H1 (cell line): ENCODE results near the gene BICDL1. TPM values are rescaled to one million over a fixed set of nuclear protein-coding genes. Genes with fewer than 3 reads are reported as not detected.

Source experiments
- CTCF ChIA-PET: fragments of 300-600 bp; sonication (Branson Sonifier 250); formaldehyde crosslinking; loops from one replicate; lab custom pipeline; 2021; ENCODE audit not compliant: partially characterized antibody; lab: Charles Lee
- POLR2A ChIA-PET: fragments of 300-600 bp; sonication (Branson Sonifier 250); formaldehyde crosslinking; loops from one replicate; lab custom pipeline; 2021; ENCODE audit warnings: inconsistent platforms; ENCODE audit not compliant: partially characterized antibody; lab: Charles Lee
- DNase-seq, 2 experiments: peaks; one replicate each; pipeline versions ENCODE4 v3.0.0 to v3.0.0-alpha.2; 2010 to 2022; ENCODE audit warnings: low spot score in 2 of 2, low read depth in 1 of 2, mixed read lengths in 1 of 2
- FAIRE-seq: peaks from 2 replicates; lab custom pipeline; 2011; peaks lifted over from hg19 to GRCh38; lab: Jason Lieb, UNC
- H2AFZ ChIP-seq: 2 replicates; pipeline ENCODE4 v1.8.1; 2012; ENCODE audit warnings: low read length, inconsistent platforms
- H2AK5ac ChIP-seq: 2 replicates; pipeline ENCODE4 v1.6.1; 2013; ENCODE audit warnings: low read depth, low read length
- H2BK120ac ChIP-seq: replicated peaks from 2 replicates; pipeline ENCODE3; 2013; ENCODE audit warnings: low read depth, low read length, inconsistent platforms
- H2BK12ac ChIP-seq: 2 replicates; pipeline ENCODE4 v1.6.1; 2013; ENCODE audit warnings: low read depth, low read length
- H2BK15ac ChIP-seq: 2 replicates; pipeline ENCODE4 v1.6.1; 2013; ENCODE audit warnings: low read length
- H2BK20ac ChIP-seq: 2 replicates; pipeline ENCODE4 v1.6.1; 2013; ENCODE audit warnings: low read length
- H2BK5ac ChIP-seq: 2 replicates; pipeline ENCODE4 v1.6.1; 2013; ENCODE audit warnings: low read depth, low read length
- H3K14ac ChIP-seq: 2 replicates; pipeline ENCODE4 v1.6.1; 2013; ENCODE audit warnings: inconsistent platforms; ENCODE audit not compliant: insufficient read length
- H3K18ac ChIP-seq: 2 replicates; pipeline ENCODE4 v1.6.1; 2013; ENCODE audit warnings: low read length; ENCODE audit errors: extremely low read depth
- H3K23ac ChIP-seq: 2 replicates; pipeline ENCODE4 v1.6.1; 2013; ENCODE audit warnings: inconsistent platforms; ENCODE audit not compliant: insufficient read length
- H3K23me2 ChIP-seq: 2 replicates; pipeline ENCODE4 v1.6.1; 2013; ENCODE audit warnings: low read depth, low read length
- H3K27ac ChIP-seq: 2 replicates; pipeline ENCODE4 v1.6.1; 2011; ENCODE audit warnings: low read depth, low read length, inconsistent platforms
- H3K27me3 ChIP-seq, 4 experiments: replicated peaks in 1 of 4; 1 replicate in 1 of 4; 2 replicates in 3 of 4; pipeline versions ENCODE4 v1.6.1 to v1.8.1; 2011 to 2013; ENCODE audit warnings: low read length in 3 of 4, mild to moderate bottlenecking in 3 of 4, inconsistent platforms in 2 of 4, mixed read lengths in 2 of 4, moderate library complexity in 1 of 4; ENCODE audit not compliant: control insufficient read depth in 3 of 4, insufficient read depth in 3 of 4; ENCODE audit errors: extremely low read depth in 1 of 4
- H3K36me3 ChIP-seq, 4 experiments: 2 replicates each; pipeline versions ENCODE4 v1.6.1 to v1.8.1; 2011 to 2013; ENCODE audit warnings: mild to moderate bottlenecking in 4 of 4, low read length in 3 of 4, moderate library complexity in 2 of 4, control low read depth in 1 of 4, inconsistent platforms in 1 of 4; ENCODE audit not compliant: insufficient read depth in 4 of 4, control insufficient read depth in 2 of 4
- H3K4ac ChIP-seq: replicated peaks from 2 replicates; pipeline ENCODE3; 2013; ENCODE audit warnings: low read length, low read depth, mixed read lengths, inconsistent platforms; ENCODE audit not compliant: insufficient read length
- H3K4me1 ChIP-seq, 4 experiments: replicated peaks in 1 of 4; 1 replicate in 1 of 4; 2 replicates in 3 of 4; pipeline versions ENCODE4 v1.6.1 to v1.8.1; 2011 to 2013; ENCODE audit warnings: low read length in 3 of 4, inconsistent platforms in 2 of 4, mixed read lengths in 1 of 4; ENCODE audit not compliant: insufficient read depth in 4 of 4, control insufficient read depth in 3 of 4
- H3K4me2 ChIP-seq, 2 experiments: 2 replicates each; pipeline versions ENCODE4 v1.6.1 to v1.8.1; 2011 to 2013; ENCODE audit warnings: low read depth in 2 of 2, low read length in 2 of 2, control low read depth in 1 of 2, inconsistent platforms in 1 of 2, mild to moderate bottlenecking in 1 of 2; ENCODE audit not compliant: insufficient read depth in 1 of 2
- H3K4me3 ChIP-seq, 4 experiments: fragments of 200-600, 300-600 bp in 1 of 4; sonication (generic), shearing (Covaris generic), sonication (Bioruptor Twin) in 1 of 4; 2 replicates each; pipeline versions ENCODE4 v1.5.1 to v1.8.1; 2011 to 2016; ENCODE audit warnings: low read length in 4 of 4, low read depth in 3 of 4, control low read depth in 2 of 4, inconsistent platforms in 2 of 4, mild to moderate bottlenecking in 2 of 4, mixed read lengths in 1 of 4, moderate library complexity in 1 of 4; ENCODE audit not compliant: insufficient read depth in 2 of 4; ENCODE audit errors: extremely low read depth in 1 of 4
- H3K56ac ChIP-seq: replicated peaks from 2 replicates; pipeline ENCODE3; 2013; ENCODE audit warnings: low read depth, mild to moderate bottlenecking, mixed read lengths, low read length, inconsistent platforms; ENCODE audit not compliant: insufficient read length
- H3K79me1 ChIP-seq: 2 replicates; pipeline ENCODE4 v1.6.1; 2013; ENCODE audit warnings: low read depth, low read length, control low read depth
- H3K79me2 ChIP-seq, 2 experiments: 2 replicates each; pipeline versions ENCODE4 v1.6.1 to v1.8.1; 2012 to 2013; ENCODE audit warnings: low read length in 2 of 2, mild to moderate bottlenecking in 2 of 2, inconsistent platforms in 1 of 2; ENCODE audit not compliant: insufficient read depth in 2 of 2, control insufficient read depth in 1 of 2
- H3K9ac ChIP-seq, 4 experiments: replicated peaks in 1 of 4; 1 replicate in 1 of 4; 2 replicates in 3 of 4; pipeline versions ENCODE4 v1.6.1 to v1.8.1; 2011 to 2013; ENCODE audit warnings: low read depth in 3 of 4, low read length in 3 of 4, control low read depth in 2 of 4, mild to moderate bottlenecking in 2 of 4, moderate library complexity in 2 of 4, inconsistent platforms in 1 of 4; ENCODE audit errors: extremely low read depth in 1 of 4
- H3K9me3 ChIP-seq, 2 experiments: 2 replicates each; pipeline versions ENCODE4 v1.6.1 to v1.8.1; 2012 to 2013; ENCODE audit warnings: mild to moderate bottlenecking in 2 of 2, moderate library complexity in 2 of 2, control low read depth in 1 of 2, inconsistent platforms in 1 of 2, low read depth in 1 of 2, low read length in 1 of 2, mixed read lengths in 1 of 2; ENCODE audit not compliant: insufficient read depth in 2 of 2
- H4K20me1 ChIP-seq, 2 experiments: replicated peaks in 1 of 2; 2 replicates each; pipeline versions ENCODE3 to v1.8.1; 2011 to 2013; ENCODE audit warnings: inconsistent platforms in 2 of 2, low read length in 2 of 2, mild to moderate bottlenecking in 1 of 2; ENCODE audit not compliant: insufficient read depth in 2 of 2, control insufficient read depth in 1 of 2
- H4K5ac ChIP-seq: 2 replicates; pipeline ENCODE4 v1.6.1; 2013; ENCODE audit warnings: low read length, low read depth, mixed read lengths, inconsistent platforms; ENCODE audit not compliant: insufficient read length
- H4K8ac ChIP-seq: 2 replicates; pipeline ENCODE4 v1.8.0; 2013; ENCODE audit warnings: mild to moderate bottlenecking, moderate library complexity, low read length, inconsistent platforms; ENCODE audit not compliant: insufficient read depth; ENCODE audit errors: extremely low read depth
- H4K91ac ChIP-seq: replicated peaks from 2 replicates; pipeline ENCODE3; 2013; ENCODE audit warnings: low read length, mixed read lengths, inconsistent platforms; ENCODE audit not compliant: insufficient read length
- BCL11A ChIP-seq, 2 experiments: IDR thresholded peaks; one replicate each; pipeline ENCODE4 v1.6.1; 2011; ENCODE audit warnings: low read depth in 2 of 2, low read length in 2 of 2, mild to moderate bottlenecking in 2 of 2
- EZH2 ChIP-seq: fragments of 200-600 bp; sonication (generic); IDR thresholded peaks from 2 replicates; pipeline ENCODE4 v1.7.1; 2012; ENCODE audit warnings: low read depth, mild to moderate bottlenecking, moderate library complexity, low read length, inconsistent platforms; ENCODE audit not compliant: severe bottlenecking
- MAX ChIP-seq: IDR thresholded peaks from 2 replicates; pipeline ENCODE4 v1.6.1; 2012; ENCODE audit warnings: inconsistent platforms
- NRF1 ChIP-seq: IDR thresholded peaks from 2 replicates; pipeline ENCODE4 v1.6.1; 2011; ENCODE audit warnings: mild to moderate bottlenecking, low read depth, low read length, improper control_type of control experiment
- POLR2AphosphoS5 ChIP-seq: IDR thresholded peaks from 2 replicates; pipeline ENCODE4 v1.6.1; 2011; ENCODE audit warnings: low read depth, low read length
- SAP30 ChIP-seq: fragments of 300-600 bp; sonication (generic); IDR thresholded peaks from 2 replicates; pipeline ENCODE4 v1.7.1; 2012; ENCODE audit warnings: low read length, moderate library complexity, mild to moderate bottlenecking, inconsistent platforms; ENCODE audit not compliant: insufficient read depth, insufficient replicate concordance
- SIRT6 ChIP-seq: IDR thresholded peaks from one replicate; pipeline ENCODE4 v1.7.1; 2012; ENCODE audit warnings: low read length, inconsistent platforms
- TBP ChIP-seq: IDR thresholded peaks from 2 replicates; pipeline ENCODE4 v1.6.1; 2011; ENCODE audit warnings: low read depth, low read length, improper control_type of control experiment
- TCF12 ChIP-seq: IDR thresholded peaks from 2 replicates; pipeline ENCODE4 v1.6.1; 2011; ENCODE audit warnings: low read depth, mild to moderate bottlenecking, low read length
- YY1 ChIP-seq: IDR thresholded peaks from 2 replicates; pipeline ENCODE4 v1.6.1; 2011; ENCODE audit warnings: low read depth, mild to moderate bottlenecking, low read length
- WGBS, 2 experiments: shearing (Covaris generic) in 1 of 2; methylation state at CpG; one replicate each; pipeline versions ENCODE4 v1.1.6 to v1.1.7; 2013 to 2015; ENCODE audit warnings: low lambda C conversion rate in 2 of 2, mixed read lengths in 2 of 2, inconsistent platforms in 1 of 2, low coverage in 1 of 2, missing lambda C conversion rate in 1 of 2; ENCODE audit not compliant: insufficient replicate concordance in 2 of 2, insufficient coverage in 1 of 2, insufficient read length in 1 of 2; ENCODE audit errors: extremely low coverage in 1 of 2, missing lambda C conversion rate in 1 of 2; 5-methylcytosine and 5-hydroxymethylcytosine counted together
- polyA plus RNA-seq, 7 experiments: library from polyadenylated mRNA; depleted of rRNA in 3 of 7; stranded (reverse) in 5 of 7; unstranded in 2 of 7; fragments of >200 nt in 5 of 7; fragments of 200-250 nt in 2 of 7; gene quantifications; 1 replicate in 5 of 7; 2 replicates in 1 of 7; 4 replicates in 1 of 7; pipeline versions ENCODE4 v1.2.1 to v1.2.3, GENCODE V29; 2011 to 2013; ENCODE audit warnings: missing spikeins in 2 of 7, mixed read lengths in 2 of 7
- total RNA-seq: library from RNA; stranded (reverse); fragmentation: NEBNext Ultra II Directional; extraction: Animal tissue kit (Norgen Biotek cat#: 25700); gene quantifications from 2 replicates; pipeline ENCODE4 v1.2.1, GENCODE V29; 2021
- TF ChIP-seq, protein P1 (sequence below): IDR thresholded peaks from 2 replicates; pipeline ENCODE4 v1.6.1; 2011; ENCODE audit warnings: low read depth, mild to moderate bottlenecking, low read length; ENCODE audit not compliant: insufficient read depth

The BICDL1 gene
- total and polyA plus RNA-seq, 2 of the 8 experiments (the other 6 are each of a cell fraction or from before 2014, with no cell fraction given): 17.2 to 25.9 TPM

DNA sequence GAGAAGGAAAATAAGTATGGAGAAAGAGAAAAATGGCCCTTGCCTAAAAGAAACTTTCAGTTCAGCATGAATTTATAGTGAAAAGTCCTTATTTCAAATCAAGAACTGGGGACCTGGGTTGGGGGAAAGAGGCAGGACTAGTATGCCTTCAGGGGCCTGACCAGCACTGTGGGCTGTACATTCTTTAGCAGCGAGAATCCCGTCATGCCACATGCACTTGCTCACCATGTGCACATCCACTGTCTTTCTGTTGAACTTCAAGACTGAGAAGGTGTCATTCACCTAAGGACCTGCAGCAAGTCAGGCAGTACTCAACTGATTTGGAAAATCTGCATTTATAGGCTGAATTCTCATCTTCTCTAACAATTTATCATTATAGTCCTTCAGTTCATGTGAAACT, 77.3 kb downstream of the BICDL1 start:
- H3K27me3 ChIP-seq: no peaks in the 10 kb centered on the region
- no peak for DNase-seq
- TF ChIP-seq BCL11A (IDR thresholded peaks at IDR 0.05; ENCODE audit: low read depth in 2 of 2, low read length in 2 of 2) (no peak), TCF12 (no peak), TBP (no peak), SAP30 (no peak), SIRT6 (no peak), POLR2AphosphoS5 (no peak), MAX (no peak), YY1 (no peak), NRF1 (no peak), EZH2 (no peak)
- TF ChIP-seq, protein P1, sequence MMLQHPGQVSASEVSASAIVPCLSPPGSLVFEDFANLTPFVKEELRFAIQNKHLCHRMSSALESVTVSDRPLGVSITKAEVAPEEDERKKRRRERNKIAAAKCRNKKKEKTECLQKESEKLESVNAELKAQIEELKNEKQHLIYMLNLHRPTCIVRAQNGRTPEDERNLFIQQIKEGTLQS: no peak

More for the DNA sequence above, 77.3 kb downstream of the BICDL1 start:
- H3K18ac ChIP-seq: no peak overlapping the region
- no peaks in the 10 kb centered on the region for H3K79me1 ChIP-seq
- no peak overlapping the region for H3K4ac ChIP-seq
- ChIA-PET CTCF (interaction anchor here (0.5 to 0.8 kb wide), 2 partner anchors 21 to 121 kb away, joined by 3 read pairs; no protein-coding TSS in a partner anchor), POLR2A (interaction anchor here (1.0 kb wide), 1 partner anchor 50 kb away, joined by 3 read pairs; no protein-coding TSS in a partner anchor)
- no peak overlapping the region for H3K23ac ChIP-seq
- no peaks in the 10 kb centered on the region for H3K9me3 ChIP-seq
- H2AFZ ChIP-seq: no peak overlapping the region
- no peak overlapping the region for H3K9ac ChIP-seq
- no peak overlapping the region for H2BK120ac ChIP-seq
- WGBS, 2 experiments: 98% methylated on average over 2 of the region's 2 CpGs; no CpG with 5 or more reads in 1 of the 2 experiments
- no peak overlapping the region for H4K8ac ChIP-seq
- no peaks in the 10 kb centered on the region for H3K23me2 ChIP-seq
- H3K14ac ChIP-seq: no peak overlapping the region
- no peak overlapping the region for H2BK15ac ChIP-seq
- H3K79me2 ChIP-seq: no peaks in the 10 kb centered on the region
- no peak overlapping the region for H2BK20ac ChIP-seq
- no peak overlapping the region for H3K27ac ChIP-seq
- no peak overlapping the region for H2AK5ac ChIP-seq
- H3K56ac ChIP-seq: no peak overlapping the region
- H3K4me3 ChIP-seq: no peak overlapping the region
- H2BK12ac ChIP-seq: no peak overlapping the region
- no peak for FAIRE-seq
- H4K5ac ChIP-seq: no peak overlapping the region
- H3K4me2 ChIP-seq: no peak overlapping the region
- peaks cover 0 to 3% (median 0%) of the 10 kb centered on the region in 4 experiments; a peak in 2 of 8 replicates for H3K36me3 ChIP-seq
- H4K20me1 ChIP-seq: no peaks in the 10 kb centered on the region
- peaks cover 0 to 4% (median 1%) of the 10 kb centered on the region in 4 experiments; a peak in 2 of 7 replicates for H3K4me1 ChIP-seq
- no peak overlapping the region for H4K91ac ChIP-seq
- no peak overlapping the region for H2BK5ac ChIP-seq
